Left hindlimb (tissue), 1 donor: ENCODE data around the gene CDK9.
A peak's percentile ranks its signal among the peaks of the same experiment; 100 is the strongest.

Experiments
- DNase-seq: peaks from one replicate; pipeline ENCODE4 v3.0.0-alpha.2; 2018

CDK9 gene

DNA sequence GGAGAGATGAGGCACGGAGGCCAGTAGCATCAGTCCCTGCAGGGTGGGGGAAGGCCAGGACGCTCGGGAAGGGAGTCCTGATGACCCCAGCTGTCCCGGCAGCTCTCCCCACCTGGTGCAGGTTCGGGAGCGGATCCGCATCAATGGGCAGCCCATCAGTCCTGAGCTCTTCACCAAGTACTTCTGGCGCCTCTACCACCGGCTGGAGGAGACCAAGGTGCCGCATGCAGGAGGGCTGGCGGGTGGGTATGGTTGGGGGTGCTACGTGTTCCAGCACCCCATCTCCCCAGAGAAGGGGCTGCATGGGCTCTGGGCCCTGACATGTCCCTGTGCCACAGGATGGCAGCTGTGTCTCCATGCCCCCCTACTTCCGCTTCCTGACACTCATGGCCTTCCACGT lies 21.0 kb downstream of the CDK9 start:
- DNase-seq, result no peak

DNA sequence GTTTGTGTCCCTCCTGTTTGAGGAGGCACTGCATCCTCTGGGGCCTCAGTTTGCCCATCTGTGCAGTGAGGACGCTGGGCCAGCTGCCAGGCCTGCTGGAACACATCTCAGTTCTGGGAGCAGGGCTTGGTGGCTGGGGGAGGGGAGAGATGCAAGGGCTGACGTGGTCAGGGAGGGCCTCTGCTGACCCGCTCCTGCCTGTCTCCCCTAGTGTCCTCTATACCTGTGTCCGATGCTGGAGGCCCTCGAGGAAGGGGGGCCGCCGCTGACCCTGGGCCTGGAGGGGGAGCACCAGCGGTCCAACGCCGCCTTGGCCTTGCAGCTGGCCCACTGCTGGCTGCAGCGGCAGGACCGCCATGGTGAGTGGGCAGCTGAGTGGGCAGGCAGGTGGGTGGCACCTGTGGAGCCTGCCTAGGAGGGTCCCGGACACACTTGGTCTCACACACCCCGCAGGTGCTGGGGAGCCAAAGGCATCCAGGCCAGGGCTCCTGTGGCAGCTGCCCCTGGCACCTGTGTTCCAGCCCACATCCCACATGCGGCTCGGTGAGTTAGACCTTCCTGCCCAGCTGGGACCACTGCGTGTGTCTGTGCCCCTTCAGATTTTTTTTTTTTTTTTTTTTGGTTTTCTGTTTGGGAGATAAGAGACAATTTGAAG lies 22.6 kb downstream of the CDK9 start:
- no peak for DNase-seq

DNA sequence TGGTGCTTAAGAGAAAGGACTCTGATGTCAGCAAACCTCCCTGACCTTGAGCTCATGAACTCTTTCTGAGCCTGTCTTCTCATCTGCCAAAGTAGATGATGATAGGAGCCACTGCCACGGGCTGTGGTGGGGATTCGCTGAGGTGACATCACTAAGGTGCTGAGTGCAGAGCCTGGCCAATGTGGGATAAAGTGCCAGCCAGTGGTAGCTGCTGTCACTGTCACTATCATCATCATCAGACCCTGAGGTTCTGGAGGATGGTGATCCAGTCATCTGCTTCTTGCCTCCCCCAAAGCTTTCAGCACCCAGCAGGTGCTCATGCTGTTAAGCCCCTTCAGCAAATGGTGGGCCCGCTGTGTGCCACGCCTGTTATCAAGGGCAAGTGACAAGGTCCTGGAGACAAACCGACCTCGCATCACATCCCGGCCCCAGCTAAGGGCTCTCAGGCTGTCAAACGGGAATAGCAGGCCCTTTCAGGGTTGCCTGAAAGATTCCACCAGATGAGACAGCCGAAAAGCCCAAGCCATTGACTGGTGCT lies 23.2 kb downstream of the CDK9 start:
- no peak for DNase-seq

DNA sequence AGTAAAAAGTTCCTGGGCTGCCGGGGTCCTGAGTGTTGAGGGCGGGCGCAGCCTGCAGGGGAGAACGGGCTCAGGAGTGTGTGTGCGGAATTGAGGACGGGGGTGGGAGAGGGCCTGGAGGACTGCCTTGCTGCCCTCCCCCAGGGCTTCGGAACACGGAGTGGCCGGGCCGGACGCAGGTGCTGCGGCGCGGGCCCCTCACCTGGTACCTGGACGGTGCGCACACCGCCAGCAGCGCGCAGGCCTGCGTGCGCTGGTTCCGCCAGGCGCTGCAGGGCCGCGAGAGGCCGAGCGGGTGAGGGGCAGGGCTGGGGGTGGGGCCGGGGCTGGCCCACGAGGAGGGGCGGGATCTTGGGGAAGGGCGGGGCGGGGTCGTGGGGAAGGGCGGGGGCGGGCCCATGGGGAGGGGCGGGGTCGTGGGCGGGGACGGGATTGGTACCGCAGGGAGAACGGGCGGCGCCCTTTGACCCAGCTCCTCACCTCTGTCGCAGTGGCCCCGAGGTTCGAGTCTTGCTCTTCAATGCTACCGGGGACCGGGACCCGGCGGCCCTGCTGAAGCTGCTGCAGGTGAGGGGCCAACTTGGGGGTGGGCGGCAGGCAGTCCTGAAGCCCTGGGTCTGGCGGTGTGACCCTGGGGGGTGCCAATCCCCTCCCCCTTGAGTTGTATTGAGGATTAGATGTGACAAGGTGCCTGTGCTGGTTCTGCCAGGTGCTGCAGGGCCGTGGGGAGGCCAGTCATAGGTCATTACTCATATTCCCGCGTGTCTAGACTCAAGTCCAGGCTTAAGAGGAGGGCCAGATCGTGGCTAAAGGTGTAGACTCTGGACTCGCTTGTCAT lies 23.9 kb downstream of the CDK9 start:
- peak; percentile 59 for DNase-seq

DNA sequence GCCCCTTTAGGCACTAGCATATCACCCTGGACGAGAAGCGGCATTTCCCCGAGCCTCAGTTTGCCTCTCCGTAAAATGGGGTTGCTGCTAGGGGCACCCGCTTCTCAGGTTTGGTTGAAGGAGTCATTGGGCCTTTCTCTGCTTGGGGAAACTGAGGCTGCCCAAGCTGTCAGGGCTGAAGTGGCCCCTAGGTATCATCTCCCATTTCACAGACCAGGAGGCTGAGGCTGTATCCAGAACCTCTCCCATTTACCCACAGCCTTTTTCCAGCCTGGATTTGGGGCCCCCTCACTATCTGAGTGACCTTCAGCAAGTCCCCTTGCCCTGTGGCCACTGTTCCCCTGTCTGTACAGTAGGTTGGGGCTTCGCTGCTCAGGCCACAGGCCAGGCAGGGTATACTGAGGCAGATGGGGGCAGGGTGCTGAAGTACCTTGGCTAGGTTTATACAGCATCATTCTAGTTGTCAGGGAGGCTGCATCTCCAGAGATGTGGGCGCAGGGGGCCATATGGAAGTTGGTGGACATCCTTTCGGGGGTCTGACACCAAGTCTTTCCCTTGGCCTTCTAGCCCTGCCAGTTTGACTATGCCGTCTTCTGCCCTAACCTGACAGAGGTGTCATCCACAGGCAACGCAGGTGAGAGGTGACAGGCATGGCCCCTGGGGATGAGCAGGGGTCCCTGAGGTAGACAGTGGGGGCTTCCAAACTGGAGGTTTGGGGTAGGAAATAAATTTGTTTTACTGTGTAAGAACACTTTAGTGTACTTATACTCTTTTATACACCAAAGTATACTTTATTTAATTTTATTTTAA lies 24.7 kb downstream of the CDK9 start:
- DNase-seq, result no peak

DNA sequence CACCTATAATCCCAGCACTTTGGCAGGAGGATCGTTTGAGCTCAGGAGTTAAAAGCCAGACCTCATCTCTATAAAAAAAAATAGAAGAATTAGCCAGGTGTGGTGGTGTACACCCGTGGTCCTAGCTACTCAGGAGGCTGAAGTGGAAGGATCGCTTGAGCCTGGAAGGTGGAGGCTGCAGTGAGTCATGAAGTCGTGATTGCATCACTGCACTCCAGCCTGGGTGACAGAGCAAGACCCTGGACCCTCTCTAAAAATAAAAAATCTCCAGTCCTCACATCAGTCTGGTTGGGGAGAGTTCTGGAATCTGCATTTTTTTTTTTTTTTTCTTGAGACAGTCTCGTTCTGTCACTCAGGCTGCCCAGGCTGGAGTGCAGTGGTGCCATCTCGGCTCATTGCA lies 26.2 kb downstream of the CDK9 start:
- DNase-seq, result no peak

DNA sequence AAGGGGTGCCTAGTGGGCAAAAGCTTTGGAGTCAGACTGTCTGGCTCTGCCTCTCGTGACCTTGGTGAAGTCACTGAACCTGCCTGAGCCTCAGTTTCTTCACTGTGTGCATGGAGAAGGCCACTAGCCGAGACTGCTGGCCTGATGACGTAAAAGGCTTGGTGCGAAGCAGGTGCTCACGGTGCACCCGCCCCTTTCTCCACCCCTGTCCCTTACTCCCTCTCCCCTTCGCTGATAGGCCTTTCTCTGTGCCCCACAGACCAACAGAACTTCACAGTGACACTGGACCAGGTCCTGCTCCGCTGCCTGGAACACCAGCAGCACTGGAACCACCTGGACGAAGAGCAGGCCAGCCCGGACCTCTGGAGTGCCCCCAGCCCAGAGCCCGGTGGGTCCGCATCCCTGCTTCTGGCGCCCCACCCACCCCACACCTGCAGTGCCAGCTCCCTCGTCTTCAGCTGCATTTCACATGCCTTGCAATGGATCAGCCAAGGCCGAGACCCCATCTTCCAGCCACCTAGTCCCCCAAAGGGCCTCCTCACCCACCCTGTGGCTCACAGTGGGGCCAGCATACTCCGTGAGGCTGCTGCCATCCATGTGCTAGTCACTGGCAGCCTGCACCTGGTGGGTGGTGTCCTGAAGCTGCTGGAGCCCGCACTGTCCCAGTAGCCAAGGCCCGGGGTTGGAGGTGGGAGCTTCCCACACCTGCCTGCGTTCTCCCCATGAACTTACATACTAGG lies 27.3 kb downstream of the CDK9 start:
- no peak for DNase-seq

DNA sequence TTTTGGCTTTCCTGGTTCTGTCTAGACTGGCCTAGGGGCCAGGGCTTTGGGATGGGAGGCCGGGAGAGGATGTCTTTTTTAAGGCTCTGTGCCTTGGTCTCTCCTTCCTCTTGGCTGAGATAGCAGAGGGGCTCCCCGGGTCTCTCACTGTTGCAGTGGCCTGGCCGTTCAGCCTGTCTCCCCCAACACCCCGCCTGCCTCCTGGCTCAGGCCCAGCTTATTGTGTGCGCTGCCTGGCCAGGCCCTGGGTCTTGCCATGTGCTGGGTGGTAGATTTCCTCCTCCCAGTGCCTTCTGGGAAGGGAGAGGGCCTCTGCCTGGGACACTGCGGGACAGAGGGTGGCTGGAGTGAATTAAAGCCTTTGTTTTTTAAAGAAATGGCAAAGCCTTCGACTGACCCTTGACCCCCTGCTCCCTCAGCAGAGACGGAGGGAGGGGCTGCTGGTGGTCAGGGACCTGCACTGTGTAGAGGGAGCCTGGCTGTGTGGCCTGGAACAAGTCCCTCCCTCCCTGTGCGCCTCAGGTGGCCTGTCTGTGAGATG lies 27.9 kb downstream of the CDK9 start:
- DNase-seq, result no peak

DNA sequence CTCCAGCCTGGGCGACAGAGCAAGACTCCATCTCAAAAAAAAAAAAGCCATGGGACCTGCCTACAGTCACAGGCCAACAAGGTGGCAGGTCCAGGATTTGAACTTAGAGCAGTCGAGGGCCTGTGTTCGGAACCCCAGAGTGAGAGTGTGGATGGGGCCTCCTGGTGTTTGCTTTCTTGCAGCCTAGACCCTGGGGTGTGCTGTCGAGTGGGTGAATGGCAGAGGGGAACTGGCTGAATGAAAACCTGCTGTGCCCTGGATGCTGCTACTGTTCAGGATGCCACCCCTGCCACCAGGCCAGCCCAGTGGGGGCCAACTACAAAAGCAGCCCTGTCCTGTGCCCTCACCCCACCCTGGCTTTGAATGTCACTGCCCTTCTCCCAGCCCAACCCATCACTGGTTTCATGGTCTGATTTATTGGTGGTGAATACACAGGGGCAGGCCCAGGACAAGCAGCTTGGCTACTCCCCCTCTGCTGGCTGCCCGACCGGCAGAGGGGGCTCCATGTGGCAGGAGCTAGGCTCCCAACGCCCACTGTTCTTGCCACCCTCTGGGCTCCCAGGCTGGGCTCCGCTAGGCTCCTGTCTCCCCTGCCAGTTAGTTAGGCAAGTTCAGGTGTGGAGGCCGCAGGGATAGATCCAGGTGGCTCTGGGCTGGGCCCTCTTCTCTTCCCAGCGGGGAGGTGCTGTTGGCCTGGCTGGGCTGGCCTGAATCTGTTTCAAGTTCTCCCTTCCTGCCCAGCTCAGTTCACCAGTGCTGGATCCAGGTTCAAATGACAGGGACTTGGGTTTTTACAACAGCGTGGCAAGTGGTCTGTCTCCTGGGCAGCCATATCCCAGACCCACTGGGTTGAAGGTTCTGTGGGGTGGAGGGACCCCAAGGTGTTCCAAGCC lies 29.0 kb downstream of the CDK9 start:
- no peak for DNase-seq

DNA sequence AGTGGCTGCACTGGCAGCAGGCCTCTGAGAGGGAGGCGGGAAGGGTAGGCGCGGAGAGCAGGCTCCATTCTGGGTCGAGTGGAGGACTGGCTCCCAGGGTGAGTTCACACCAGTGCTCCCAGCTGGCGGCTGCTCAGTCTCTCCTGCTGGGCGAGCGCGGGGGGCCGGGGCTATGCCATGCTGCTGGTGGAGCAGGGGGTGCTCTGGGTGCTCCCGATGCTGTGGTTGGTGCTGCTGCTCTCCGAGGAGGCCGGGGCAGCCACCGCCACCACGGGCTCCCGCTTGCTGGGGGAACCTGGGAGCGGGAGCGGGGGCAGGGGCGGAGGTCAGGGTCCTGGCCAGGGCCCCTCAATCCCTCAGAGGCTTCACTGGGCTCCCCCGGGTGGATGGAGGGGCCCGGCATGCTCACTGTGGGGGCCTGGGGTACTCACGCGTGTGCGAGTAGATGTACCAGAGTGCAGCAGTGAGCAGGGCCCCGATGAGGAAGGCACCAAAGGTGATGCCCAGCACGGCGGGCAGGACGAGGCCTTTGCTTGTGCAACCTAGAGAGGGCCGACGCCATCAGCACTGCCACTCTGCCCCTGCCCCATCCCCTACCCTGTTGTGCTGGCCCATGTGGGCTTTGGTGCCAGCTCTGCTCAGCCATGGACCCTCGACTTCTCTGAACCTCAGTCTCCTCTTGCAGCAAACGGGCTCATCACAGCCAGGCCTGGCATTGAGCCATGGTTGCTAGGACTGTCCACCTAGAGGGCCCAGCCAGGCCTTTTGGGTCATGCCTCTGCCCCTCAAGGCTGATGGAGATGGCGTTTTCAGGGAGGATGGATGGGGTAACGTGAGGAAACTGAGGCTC lies 29.9 kb downstream of the CDK9 start:
- DNase-seq, result no peak

DNA sequence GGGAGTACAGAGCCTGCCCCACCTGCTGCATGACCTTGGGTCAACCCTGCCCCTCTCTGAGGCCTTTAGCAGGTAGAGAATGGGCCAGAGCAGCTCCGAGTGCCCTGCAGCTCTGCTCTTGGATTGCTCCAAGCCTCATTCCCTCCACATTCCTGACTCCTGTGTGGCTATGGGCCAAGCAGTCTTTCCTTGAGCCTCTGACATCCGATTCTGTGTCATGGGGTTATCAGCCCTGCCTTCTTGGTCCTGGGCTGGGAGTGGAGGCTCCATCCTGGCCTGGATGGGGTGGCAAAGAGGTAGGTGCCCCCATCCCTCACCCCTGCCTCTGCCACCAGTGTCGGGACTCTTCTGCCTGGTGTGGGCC lies 30.5 kb downstream of the CDK9 start:
- no peak for DNase-seq

DNA sequence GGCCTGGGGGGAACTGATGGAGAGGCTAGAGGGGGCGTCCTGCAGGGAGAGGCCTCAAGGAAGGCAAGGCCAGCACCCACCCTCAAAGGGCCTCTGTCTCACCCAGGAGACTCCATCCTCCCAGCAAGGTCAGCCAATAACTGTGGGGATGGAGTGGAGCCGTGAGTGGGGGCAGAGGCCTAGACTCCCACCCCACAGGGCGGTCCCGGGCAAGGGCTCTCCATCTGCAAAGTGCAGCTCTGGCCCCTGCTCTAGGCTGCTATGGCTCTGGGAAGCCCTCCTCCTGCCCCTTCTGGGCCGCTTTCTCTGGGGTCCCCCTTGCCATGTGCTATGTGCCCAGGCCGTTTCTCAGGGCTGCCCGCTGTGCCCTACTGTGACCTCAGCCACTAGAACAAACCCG lies 30.9 kb downstream of the CDK9 start:
- no peak for DNase-seq

DNA sequence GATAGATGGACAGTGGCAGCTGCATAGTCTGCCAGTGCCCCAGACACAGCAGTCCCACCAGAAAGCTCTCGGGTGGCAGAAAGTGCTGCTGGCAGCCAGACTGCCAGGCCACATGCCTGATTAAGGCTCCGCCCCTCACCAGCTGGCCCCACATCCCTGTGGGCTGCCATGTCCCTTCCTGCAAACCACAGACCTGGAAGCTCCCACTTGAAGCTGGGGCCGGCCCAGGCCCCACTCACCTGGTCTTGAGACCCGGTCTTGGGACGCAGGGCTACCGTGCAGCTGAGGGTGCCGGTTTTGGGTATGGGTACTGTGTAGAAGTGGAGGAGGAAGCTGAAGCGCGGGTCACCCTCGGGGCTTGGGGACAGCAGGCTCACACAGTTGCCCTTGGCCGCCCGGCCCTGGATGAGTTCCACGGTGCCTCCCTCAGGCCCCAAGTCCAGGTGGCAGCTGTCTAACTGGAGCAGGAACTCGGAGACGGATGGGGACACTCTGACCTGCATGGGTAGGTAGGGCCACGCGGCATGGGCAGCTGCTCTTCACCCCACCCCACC lies 32.1 kb downstream of the CDK9 start:
- no peak for DNase-seq

DNA sequence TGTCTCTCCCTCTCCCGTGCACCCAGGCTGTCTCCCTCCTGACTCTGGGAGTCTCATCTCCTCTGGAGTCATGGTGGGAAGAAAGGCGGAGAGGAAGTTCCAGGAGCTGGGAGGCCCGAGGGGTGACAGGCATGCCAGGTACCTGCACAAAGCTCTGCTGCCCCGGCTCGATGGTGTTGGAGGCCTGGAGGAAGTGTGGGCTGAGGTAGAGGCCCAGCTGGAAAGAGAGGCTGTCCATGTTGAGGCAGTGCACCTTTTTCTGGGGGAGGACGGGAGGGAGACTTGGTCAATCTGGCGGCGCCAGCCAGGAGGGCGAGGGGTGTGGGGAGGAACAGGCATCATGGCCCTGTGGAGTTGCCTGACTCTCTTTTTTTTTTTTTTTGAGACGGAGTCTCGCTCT lies 32.7 kb downstream of the CDK9 start:
- DNase-seq, result no peak

DNA sequence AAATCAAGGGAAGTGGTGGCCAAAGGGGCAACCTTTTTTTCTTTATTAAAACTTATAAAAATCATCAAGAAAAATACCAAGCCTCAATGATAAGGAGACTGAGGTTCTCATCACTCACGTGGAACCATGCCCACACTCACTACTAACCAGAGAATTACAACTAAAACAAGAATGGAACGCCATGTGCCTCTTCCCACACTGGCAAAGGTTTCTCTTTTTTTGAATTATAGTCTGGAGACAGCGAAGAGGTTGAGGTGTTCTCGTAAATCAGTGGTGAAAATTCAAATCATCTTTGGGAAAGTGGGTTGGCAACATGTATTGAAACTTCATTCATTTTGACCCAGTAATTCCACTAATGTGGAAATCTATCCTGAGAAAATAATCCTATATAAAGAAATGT lies 36.3 kb downstream of the CDK9 start:
- no peak for DNase-seq

DNA sequence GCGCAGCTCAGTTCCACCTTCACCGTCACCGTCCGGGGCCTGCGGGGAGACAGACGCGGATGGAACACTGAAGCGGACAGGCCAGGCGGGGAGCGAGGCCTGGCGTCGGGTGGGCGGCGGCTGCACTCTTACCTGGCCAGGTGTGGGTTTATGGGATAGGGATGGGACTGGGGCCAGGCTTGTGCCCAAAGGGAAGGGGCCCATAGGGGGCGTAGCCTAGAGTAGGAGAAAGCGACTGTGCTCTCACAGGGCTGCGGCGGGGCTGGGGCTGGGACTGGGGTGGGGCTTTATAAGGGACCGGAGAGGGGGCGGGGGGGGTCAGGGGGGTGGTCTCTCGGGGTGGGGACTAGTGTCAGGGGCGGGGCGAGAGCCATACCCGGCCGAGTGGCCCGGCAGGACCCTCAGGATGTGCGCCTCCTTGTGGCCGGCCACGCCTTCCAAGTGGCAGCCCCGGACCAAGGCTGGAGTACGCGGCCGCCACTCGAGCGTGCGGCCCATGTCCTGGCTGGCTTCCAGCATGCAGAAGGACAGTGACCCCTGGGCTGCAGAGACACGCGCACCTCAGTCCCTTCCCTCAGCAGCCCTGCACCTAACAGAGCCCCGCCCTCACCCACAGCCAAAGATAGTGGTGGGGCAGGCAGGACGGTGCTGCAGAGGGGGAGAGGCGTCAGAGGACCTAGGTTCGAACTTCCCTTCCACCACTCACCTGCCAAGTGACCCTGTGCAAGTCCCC lies 39.7 kb downstream of the CDK9 start:
- no peak for DNase-seq

DNA sequence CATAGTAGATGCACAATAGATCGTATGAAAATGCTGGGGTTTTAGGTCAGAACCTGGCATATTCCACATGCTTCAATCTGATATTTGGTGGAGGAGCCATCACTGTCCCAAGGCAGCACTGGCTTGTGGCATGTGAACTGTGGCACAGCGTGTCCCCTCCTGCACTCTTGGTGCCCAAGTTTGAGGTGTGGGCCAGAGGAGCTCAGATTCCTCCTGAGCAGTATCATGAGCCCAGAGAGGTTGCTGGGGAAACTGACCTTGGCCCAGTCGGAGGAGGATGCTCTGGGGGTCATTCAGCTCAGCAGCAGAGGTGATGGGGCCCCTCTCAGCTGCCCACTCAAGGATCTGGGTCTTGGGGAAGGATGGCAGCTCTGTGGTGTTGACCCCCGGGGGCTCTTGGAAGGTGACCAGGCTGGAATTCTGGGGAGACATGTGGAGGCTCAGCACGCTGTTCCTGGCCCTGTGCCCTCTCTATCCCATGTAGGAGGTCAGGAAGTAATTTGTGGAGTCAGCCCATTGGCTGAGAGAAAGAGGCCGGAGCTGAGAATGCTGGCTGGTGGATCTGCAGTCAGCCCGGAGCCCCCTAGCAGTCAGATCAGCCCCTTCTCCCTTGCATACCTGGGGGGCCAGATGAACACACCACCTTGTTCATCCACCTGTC lies 40.5 kb downstream of the CDK9 start:
- DNase-seq, result no peak

DNA sequence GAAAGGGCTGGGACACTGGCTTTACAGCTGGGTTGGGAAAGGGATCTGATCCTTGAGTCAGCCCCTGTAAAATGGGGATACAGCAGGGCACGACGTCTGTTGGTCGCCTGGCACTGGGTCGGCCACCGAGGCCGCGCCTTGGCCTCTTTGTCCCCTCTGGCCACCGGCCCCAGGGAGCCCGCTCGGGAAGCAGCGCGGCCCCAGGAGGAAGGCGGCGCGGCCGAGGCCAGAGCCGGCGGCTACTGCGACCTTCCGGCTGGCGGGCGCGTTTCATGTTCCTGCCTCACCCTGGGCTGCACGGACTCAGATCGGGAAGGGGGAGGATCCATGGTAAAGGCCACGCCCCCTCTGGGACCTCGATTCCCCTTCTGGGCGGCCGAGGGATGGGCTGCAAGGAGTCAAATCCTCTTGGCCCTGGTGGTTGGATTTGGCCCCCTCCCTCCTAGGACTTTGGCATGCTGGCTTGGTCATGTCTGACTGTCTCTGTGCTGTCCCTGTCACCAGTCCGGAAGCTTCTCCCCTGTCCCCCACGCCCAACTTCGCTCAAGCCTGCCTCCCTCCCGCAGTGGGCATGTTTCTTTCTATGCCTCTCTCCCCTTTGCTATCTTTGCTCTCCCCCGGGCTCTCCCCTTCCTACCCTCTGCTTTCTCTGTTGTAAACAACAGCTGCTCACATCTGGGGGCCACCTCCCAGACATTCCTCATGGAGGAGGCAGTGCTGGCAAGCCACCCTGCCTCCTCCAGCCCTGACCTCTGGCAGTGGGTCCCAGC lies 42.6 kb downstream of the CDK9 start:
- DNase-seq, result peak; percentile 89
